Fibroblast of lung (primary cell): Measurements from ENCODE around the gene DLG2. TPM values are rescaled to one million over a fixed set of nuclear protein-coding genes. Genes with fewer than 3 reads are reported as not detected.

Experiments used
- DNase-seq, 2 donors: peaks; one replicate each; pipeline versions ENCODE4 v3.0.0 to v3.0.0-alpha.2; 2010; ENCODE audit warnings: low read depth in 2 of 2
- H2AFZ ChIP-seq: 2 replicates; pipeline ENCODE4 v1.5.1; 2012; ENCODE audit warnings: low read length, control low read depth, inconsistent platforms
- H3K27ac ChIP-seq: 2 replicates; pipeline ENCODE4 v1.5.1; 2011; ENCODE audit warnings: low read length, control low read depth; ENCODE audit not compliant: insufficient read depth
- H3K27me3 ChIP-seq: 2 replicates; pipeline ENCODE4 v1.5.1; 2011; ENCODE audit warnings: mild to moderate bottlenecking, low read length; ENCODE audit not compliant: control insufficient read depth, insufficient read depth
- H3K36me3 ChIP-seq: 2 replicates; pipeline ENCODE4 v1.5.1; 2011; ENCODE audit warnings: low read length; ENCODE audit not compliant: control insufficient read depth, insufficient read depth
- H3K4me1 ChIP-seq: 2 replicates; pipeline ENCODE4 v1.5.1; 2011; ENCODE audit warnings: low read length; ENCODE audit not compliant: control insufficient read depth, insufficient read depth; ENCODE audit errors: extremely low read depth
- H3K4me2 ChIP-seq: 2 replicates; pipeline ENCODE4 v1.5.1; 2011; ENCODE audit warnings: low read length, control low read depth; ENCODE audit not compliant: insufficient read depth; ENCODE audit errors: extremely low read depth
- H3K4me3 ChIP-seq, 4 experiments: fragments of 200-600 bp in 1 of 4; sonication (generic) in 1 of 4; replicated peaks in 1 of 4; 2 replicates each; pipeline ENCODE4 v1.5.1; 2011 to 2016; ENCODE audit warnings: low read length in 4 of 4, low read depth in 3 of 4, mild to moderate bottlenecking in 3 of 4, control low read depth in 2 of 4, inconsistent platforms in 1 of 4, mixed read lengths in 1 of 4; ENCODE audit not compliant: insufficient read depth in 1 of 4; ENCODE audit errors: control extremely low read depth in 1 of 4
- H3K79me2 ChIP-seq: 2 replicates; pipeline ENCODE4 v1.5.1; 2012; ENCODE audit warnings: mild to moderate bottlenecking, low read length, inconsistent platforms; ENCODE audit not compliant: control insufficient read depth, insufficient read depth
- H3K9ac ChIP-seq: 2 replicates; pipeline ENCODE4 v1.5.1; 2011; ENCODE audit warnings: mild to moderate bottlenecking, low read length, control low read depth; ENCODE audit not compliant: insufficient read depth
- H3K9me3 ChIP-seq: 2 replicates; pipeline ENCODE4 v1.5.1; 2012; ENCODE audit warnings: low read depth, low read length; ENCODE audit not compliant: control insufficient read depth, insufficient read depth
- H4K20me1 ChIP-seq: 2 replicates; pipeline ENCODE4 v1.5.1; 2011; ENCODE audit warnings: low read length; ENCODE audit not compliant: control insufficient read depth, insufficient read depth; ENCODE audit errors: extremely low read depth
- EZH2 ChIP-seq: IDR thresholded peaks from 2 replicates; pipeline ENCODE4 v1.5.1; 2012; ENCODE audit warnings: low read length, control low read depth, mild to moderate bottlenecking; ENCODE audit errors: missing control alignments
- polyA plus RNA-seq, 2 donors: library from polyadenylated mRNA; depleted of rRNA in 1 of 2; stranded (reverse) in 1 of 2; unstranded in 1 of 2; fragments of >200 nt; gene quantifications; 2 replicates each; pipeline ENCODE4 v1.2.1, GENCODE V29; 2011 to 2012; ENCODE audit warnings: missing spikeins in 1 of 2
- total RNA-seq: library from RNA; depleted of rRNA; stranded (reverse); fragments of >200 nt; gene quantifications from 2 replicates; pipeline ENCODE4 v1.2.1, GENCODE V29; 2014
- TF ChIP-seq, protein P1 (sequence below), 2 donors: IDR thresholded peaks in 1 of 2; conservative IDR thresholded peaks in 1 of 2; 1 replicate in 1 of 2; 2 replicates in 1 of 2; pipeline ENCODE4 v1.5.1; 2011 to 2012; ENCODE audit warnings: low read length in 2 of 2, control low read depth in 1 of 2, inconsistent platforms in 1 of 2, low read depth in 1 of 2, mild to moderate bottlenecking in 1 of 2

The DLG2 gene
- total and polyA plus RNA-seq, 2 donors (not counting 1 experiment from before 2014, with no cell fraction given), result 0.77 to 2.3 TPM

DNA sequence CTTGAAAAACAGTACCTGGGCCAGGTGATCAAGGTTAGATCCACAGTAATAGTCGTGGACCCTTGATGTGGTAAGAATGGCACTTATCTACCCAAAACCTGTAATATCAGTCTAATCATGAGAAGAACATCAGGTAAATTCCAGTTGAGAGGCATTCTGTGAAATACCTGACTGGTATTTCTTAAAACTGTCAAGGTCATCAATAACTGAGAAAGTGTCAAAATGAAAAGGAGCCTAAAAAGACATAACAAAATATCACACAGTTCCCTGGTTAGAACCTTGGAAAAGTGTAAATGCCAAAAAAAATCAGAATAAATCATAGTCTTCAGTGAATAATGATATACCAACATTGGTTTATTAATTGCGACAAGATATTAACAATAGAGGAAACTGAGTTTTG lies 2185.5 kb downstream of the DLG2 start:
- TF ChIP-seq, protein P1, sequence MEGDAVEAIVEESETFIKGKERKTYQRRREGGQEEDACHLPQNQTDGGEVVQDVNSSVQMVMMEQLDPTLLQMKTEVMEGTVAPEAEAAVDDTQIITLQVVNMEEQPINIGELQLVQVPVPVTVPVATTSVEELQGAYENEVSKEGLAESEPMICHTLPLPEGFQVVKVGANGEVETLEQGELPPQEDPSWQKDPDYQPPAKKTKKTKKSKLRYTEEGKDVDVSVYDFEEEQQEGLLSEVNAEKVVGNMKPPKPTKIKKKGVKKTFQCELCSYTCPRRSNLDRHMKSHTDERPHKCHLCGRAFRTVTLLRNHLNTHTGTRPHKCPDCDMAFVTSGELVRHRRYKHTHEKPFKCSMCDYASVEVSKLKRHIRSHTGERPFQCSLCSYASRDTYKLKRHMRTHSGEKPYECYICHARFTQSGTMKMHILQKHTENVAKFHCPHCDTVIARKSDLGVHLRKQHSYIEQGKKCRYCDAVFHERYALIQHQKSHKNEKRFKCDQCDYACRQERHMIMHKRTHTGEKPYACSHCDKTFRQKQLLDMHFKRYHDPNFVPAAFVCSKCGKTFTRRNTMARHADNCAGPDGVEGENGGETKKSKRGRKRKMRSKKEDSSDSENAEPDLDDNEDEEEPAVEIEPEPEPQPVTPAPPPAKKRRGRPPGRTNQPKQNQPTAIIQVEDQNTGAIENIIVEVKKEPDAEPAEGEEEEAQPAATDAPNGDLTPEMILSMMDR (conservative IDR thresholded peaks at IDR 0.05 in 1 of 2, IDR thresholded peaks at IDR 0.05 in 1 of 2; ENCODE audit: low read depth in 1 of 2, low read length in 2 of 2), result no peak
- Histone ChIP-seq H3K9ac (no peak overlapping the region), H3K4me1 (no peaks in the 10 kb centered on the region), H3K36me3 (no peaks in the 10 kb centered on the region), H3K9me3 (no peaks in the 10 kb centered on the region), H3K4me3 (no peak overlapping the region), H3K79me2 (no peaks in the 10 kb centered on the region), H4K20me1 (no peaks in the 10 kb centered on the region), H2AFZ (no peak overlapping the region), H3K27me3 (no peaks in the 10 kb centered on the region), H3K27ac (no peak overlapping the region), H3K4me2 (no peak overlapping the region)
- no peak for DNase-seq

DNA sequence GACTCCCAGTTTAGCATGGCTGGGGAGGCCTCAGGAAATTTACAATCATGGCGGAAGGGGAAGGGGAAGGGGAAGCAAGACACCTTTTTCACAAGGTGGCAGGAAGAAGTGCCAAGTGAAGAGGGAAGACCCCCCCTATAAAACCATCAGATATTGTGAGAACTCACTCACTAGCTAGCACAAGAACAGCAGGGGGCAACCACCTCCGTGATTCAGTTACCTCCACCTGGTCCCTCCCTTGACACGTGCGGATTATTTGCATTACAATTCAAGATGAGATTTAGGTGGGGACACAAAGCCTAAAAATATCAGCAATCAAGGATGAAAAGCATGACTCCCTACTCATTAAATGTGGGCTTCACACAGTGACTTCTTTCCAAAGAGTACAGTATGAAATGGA lies 2186.0 kb downstream of the DLG2 start:
- no peak overlapping the region for H2AFZ ChIP-seq

DNA sequence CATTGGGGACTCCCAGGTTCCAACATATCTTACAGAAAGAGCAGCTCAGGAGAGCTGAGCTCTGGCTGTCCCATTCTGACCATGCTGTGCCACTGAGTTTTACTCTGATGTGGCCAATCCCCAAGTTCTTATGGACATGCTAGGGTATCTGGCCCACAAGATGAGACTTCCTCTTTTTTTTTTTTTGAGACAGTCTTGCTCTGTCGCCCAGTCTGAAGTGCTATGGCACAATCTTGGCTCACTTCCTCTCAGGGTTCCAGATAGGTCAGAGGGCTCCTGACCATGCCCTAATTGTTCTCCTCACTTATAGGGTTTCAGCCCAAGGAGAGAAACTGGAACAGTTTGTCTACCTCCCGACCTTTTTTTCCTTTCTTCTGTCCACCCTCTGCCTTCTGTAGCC lies 2188.7 kb downstream of the DLG2 start:
- H4K20me1 ChIP-seq, result no peaks in the 10 kb centered on the region
- H3K27ac ChIP-seq, result no peak overlapping the region
- DNase-seq, result no peak
- no peak overlapping the region for H3K4me3 ChIP-seq
- H3K27me3 ChIP-seq, result no peaks in the 10 kb centered on the region
- H3K4me1 ChIP-seq, result no peaks in the 10 kb centered on the region
- no peak overlapping the region for H3K4me2 ChIP-seq
- no peaks in the 10 kb centered on the region for H3K9me3 ChIP-seq
- H3K79me2 ChIP-seq, result no peaks in the 10 kb centered on the region
- no peak for TF ChIP-seq EZH2
- TF ChIP-seq, protein P1 (conservative IDR thresholded peaks at IDR 0.05 in 1 of 2, IDR thresholded peaks at IDR 0.05 in 1 of 2; ENCODE audit: low read depth in 1 of 2, low read length in 2 of 2), result no peak
- no peak overlapping the region for H3K9ac ChIP-seq
- no peak overlapping the region for H2AFZ ChIP-seq
- H3K36me3 ChIP-seq, result no peaks in the 10 kb centered on the region

More for the DNA sequence above, 2186.0 kb downstream of the DLG2 start:
- no peak overlapping the region for H3K27ac ChIP-seq
- no peak overlapping the region for H3K4me3 ChIP-seq
- H3K36me3 ChIP-seq, result no peaks in the 10 kb centered on the region
- no peak overlapping the region for H3K9ac ChIP-seq
- H3K79me2 ChIP-seq, result no peaks in the 10 kb centered on the region
- no peaks in the 10 kb centered on the region for H3K9me3 ChIP-seq
- H3K27me3 ChIP-seq, result no peaks in the 10 kb centered on the region
- DNase-seq, result no peak
- H3K4me1 ChIP-seq, result no peaks in the 10 kb centered on the region
- H3K4me2 ChIP-seq, result no peak overlapping the region
- no peak for TF ChIP-seq EZH2
- TF ChIP-seq, protein P1 (conservative IDR thresholded peaks at IDR 0.05 in 1 of 2, IDR thresholded peaks at IDR 0.05 in 1 of 2; ENCODE audit: low read depth in 1 of 2, low read length in 2 of 2), result no peak
- H4K20me1 ChIP-seq, result no peaks in the 10 kb centered on the region
